Measurements from ENCODE around the gene NCKAP1.

- no peak for TF ChIP-seq CTCF (IDR thresholded peaks at IDR 0.05)
- TF ChIP-seq POLR2A (IDR thresholded peaks at IDR 0.05), result no peak
These were observed 96.3 kb downstream of the NCKAP1 start for GRCh38 chr2:182941919-182942318.
